Trophoblast cell (in vitro differentiated cells and primary cell): Measurements from ENCODE around the gene MEDAG.

Source experiments
- DNase-seq, 2 donors: peaks; one replicate each; pipeline ENCODE4 v3.0.0-alpha.2; 2016
- H2AFZ ChIP-seq: 2 replicates; pipeline ENCODE4 v1.6.1; 2013; ENCODE audit warnings: low read length, moderate library complexity, mild to moderate bottlenecking; ENCODE audit not compliant: insufficient read depth, poor library complexity
- H2AK5ac ChIP-seq: 2 replicates; pipeline ENCODE4 v1.6.1; 2013; ENCODE audit warnings: mild to moderate bottlenecking, low read length
- H2BK120ac ChIP-seq: 2 replicates; pipeline ENCODE4 v1.6.1; 2013; ENCODE audit warnings: low read length, mild to moderate bottlenecking, moderate library complexity; ENCODE audit not compliant: insufficient read depth, poor library complexity
- H2BK12ac ChIP-seq: 2 replicates; pipeline ENCODE4 v1.6.1; 2013; ENCODE audit warnings: mild to moderate bottlenecking, low read length, moderate library complexity
- H2BK5ac ChIP-seq: 2 replicates; pipeline ENCODE4 v1.6.1; 2013; ENCODE audit warnings: low read length, low read depth, moderate library complexity, mild to moderate bottlenecking; ENCODE audit not compliant: poor library complexity
- H3K14ac ChIP-seq: 2 replicates; pipeline ENCODE4 v1.6.1; 2013; ENCODE audit warnings: mild to moderate bottlenecking, low read length
- H3K18ac ChIP-seq: 2 replicates; pipeline ENCODE4 v1.6.1; 2013; ENCODE audit warnings: mild to moderate bottlenecking, low read length
- H3K23ac ChIP-seq: 2 replicates; pipeline ENCODE4 v1.6.1; 2013; ENCODE audit warnings: low read length
- H3K27ac ChIP-seq: 2 replicates; pipeline ENCODE4 v1.5.1; 2013; ENCODE audit warnings: low read depth, mild to moderate bottlenecking, inconsistent platforms, low read length, moderate library complexity
- H3K27me3 ChIP-seq: 2 replicates; pipeline ENCODE4 v1.6.1; 2013; ENCODE audit warnings: inconsistent platforms, mild to moderate bottlenecking, low read length, moderate library complexity; ENCODE audit not compliant: insufficient read depth
- H3K36me3 ChIP-seq, 2 experiments: 1 replicate in 1 of 2; 2 replicates in 1 of 2; pipeline ENCODE4 v1.6.1; 2013; ENCODE audit warnings: low read length in 2 of 2, mild to moderate bottlenecking in 2 of 2, moderate library complexity in 1 of 2; ENCODE audit not compliant: insufficient read depth in 2 of 2, control insufficient read depth in 1 of 2
- H3K4ac ChIP-seq: 2 replicates; pipeline ENCODE4 v1.6.1; 2013; ENCODE audit warnings: low read depth, mild to moderate bottlenecking, low read length, moderate library complexity
- H3K4me1 ChIP-seq, 2 experiments: 1 replicate in 1 of 2; 2 replicates in 1 of 2; pipeline ENCODE4 v1.6.1; 2013; ENCODE audit warnings: low read length in 2 of 2, mild to moderate bottlenecking in 2 of 2, moderate library complexity in 1 of 2; ENCODE audit not compliant: insufficient read depth in 2 of 2, control insufficient read depth in 1 of 2
- H3K4me2 ChIP-seq: 2 replicates; pipeline ENCODE4 v1.6.1; 2013; ENCODE audit warnings: inconsistent platforms, mild to moderate bottlenecking, low read length, moderate library complexity
- H3K4me3 ChIP-seq: 2 replicates; pipeline ENCODE4 v1.5.1; 2013; ENCODE audit warnings: mild to moderate bottlenecking, low read depth, low read length, inconsistent platforms
- H3K79me1 ChIP-seq: one replicate; pipeline ENCODE4 v1.6.1; 2013; ENCODE audit warnings: low read length
- H3K79me2 ChIP-seq: 2 replicates; pipeline ENCODE4 v1.6.1; 2013; ENCODE audit warnings: low read length, mild to moderate bottlenecking; ENCODE audit not compliant: control insufficient read depth, insufficient read depth, poor library complexity
- H3K9ac ChIP-seq: 2 replicates; pipeline ENCODE4 v1.6.1; 2013; ENCODE audit warnings: mild to moderate bottlenecking, low read length
- H3K9me3 ChIP-seq: 2 replicates; pipeline ENCODE4 v1.6.1; 2013; ENCODE audit warnings: low read depth, mild to moderate bottlenecking, control low read depth, inconsistent platforms, low read length; ENCODE audit not compliant: insufficient read depth
- H4K12ac ChIP-seq: 2 replicates; pipeline ENCODE4 v1.6.1; 2013; ENCODE audit warnings: low read depth, mild to moderate bottlenecking, low read length, moderate library complexity
- H4K8ac ChIP-seq: 2 replicates; pipeline ENCODE4 v1.6.1; 2013; ENCODE audit warnings: low read depth, mild to moderate bottlenecking, low read length, moderate library complexity
- H4K91ac ChIP-seq: one replicate; pipeline ENCODE4 v1.6.1; 2013; ENCODE audit warnings: low read depth, mild to moderate bottlenecking, low read length, moderate library complexity
- WGBS: extraction: QIAGEN DNeasy Blood & Tissue Kit; methylation state at CpG from one replicate; pipeline ENCODE4 v1.1.7; 2013; ENCODE audit warnings: missing lambda C conversion rate; ENCODE audit not compliant: insufficient read length, insufficient coverage; ENCODE audit errors: extremely low coverage; 5-methylcytosine and 5-hydroxymethylcytosine counted together

MEDAG gene

DNA sequence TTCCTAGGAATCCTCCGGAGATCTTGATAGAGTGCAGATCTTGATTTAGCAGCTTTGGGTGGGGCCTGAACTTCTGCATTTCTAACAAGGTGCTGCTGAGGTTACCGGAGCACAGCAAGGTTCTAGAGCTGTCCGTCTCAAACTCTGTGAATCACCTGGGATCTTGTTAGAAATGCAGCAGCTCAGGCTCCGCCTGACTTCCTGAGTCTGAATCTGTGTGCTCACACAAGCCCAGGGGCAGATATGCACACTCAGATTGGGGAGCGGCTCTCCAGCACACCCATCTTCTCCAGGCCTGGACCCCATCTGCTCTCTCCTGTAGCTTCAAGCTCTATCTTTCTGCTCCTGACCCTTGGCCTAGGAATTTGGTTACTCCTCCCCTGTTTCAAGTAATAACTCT is 22.9 kb downstream of the MEDAG start:
- Histone ChIP-seq H3K4ac (no peak overlapping the region), H3K18ac (no peak overlapping the region), H4K12ac (no peak overlapping the region), H3K4me2 (peak overlapping the region; percentile 9), H3K14ac (no peak overlapping the region), H3K79me2 (no peaks in the 10 kb centered on the region), H2BK120ac (no peak overlapping the region), H2AK5ac (no peak overlapping the region), H3K23ac (no peak overlapping the region), H4K8ac (no peak overlapping the region), H2BK12ac (no peak overlapping the region), H2BK5ac (no peak overlapping the region), H3K79me1 (peaks cover 8% of the 10 kb centered on the region), H2AFZ (no peak overlapping the region), H3K27ac (peak overlapping the region; percentile 3), H4K91ac (no peak overlapping the region), H3K9ac (no peak overlapping the region), H3K4me1 (peaks cover 14 to 29% of the 10 kb centered on the region in 2 experiments), H3K36me3 (no peaks in the 10 kb centered on the region), H3K9me3 (no peaks in the 10 kb centered on the region), H3K27me3 (no peaks in the 10 kb centered on the region), H3K4me3 (no peak overlapping the region)
- WGBS, result no CpG with 5 or more reads among the region's 5 CpGs
- DNase-seq, result peak; percentile 27 to 65

DNA sequence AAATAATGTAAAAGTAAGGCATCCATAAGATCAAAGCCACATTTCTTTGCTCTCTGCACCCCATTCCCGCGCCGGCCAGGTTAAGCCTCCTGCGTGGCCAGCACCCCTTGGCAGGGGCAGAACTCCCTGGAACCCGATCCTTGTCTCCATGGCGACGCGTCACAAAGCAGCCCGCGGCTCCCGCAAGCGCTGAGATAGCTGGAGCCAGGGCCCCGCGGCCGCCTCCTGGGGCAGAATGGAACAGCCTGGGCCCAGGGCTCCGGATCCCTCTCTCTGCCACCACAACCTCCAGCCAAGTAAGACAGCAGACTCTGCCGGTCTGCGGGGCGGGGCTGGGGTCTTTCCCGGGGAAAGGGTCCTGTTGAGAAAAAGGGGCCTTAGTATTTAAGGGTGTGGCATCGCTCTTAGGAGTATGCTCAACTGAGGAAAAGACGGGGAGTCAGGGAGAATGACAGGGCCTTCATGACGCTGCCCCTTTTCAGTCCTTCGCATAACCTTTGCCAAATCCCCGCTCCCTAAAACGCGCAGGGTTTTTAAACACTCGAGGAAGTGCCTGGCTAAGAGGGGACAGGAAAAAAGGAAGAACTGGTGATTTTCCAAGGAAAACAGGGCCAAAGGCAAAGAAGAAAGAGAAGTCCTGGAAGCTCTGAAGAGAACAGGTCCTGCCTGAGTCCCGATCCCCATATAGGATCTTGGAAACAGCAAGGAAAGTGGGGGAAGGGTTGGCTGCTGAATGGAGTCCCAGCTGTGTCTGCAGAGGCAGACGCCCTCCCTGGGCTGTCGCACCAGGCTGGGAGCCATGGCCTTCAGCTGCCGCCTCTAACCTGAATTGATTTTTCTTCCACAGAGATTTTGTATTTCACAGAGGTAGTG is 26.6 kb downstream of the MEDAG start, which contains the start of gene TEX26:
Gene TEX26, plus strand, starts transcription at position 176 of the 873 bp plus-strand sequence. Its CDS starts 60 bp downstream, at position 236.
- Histone ChIP-seq H4K12ac (no peak within 1 kb of the TSS), H3K36me3 (no peaks in the 10 kb centered on the region), H3K79me1 (peaks cover 8% of the 10 kb centered on the region), H3K4me2 (peak within 1 kb of the TSS; percentile 6), H4K8ac (peak within 1 kb of the TSS; percentile 45), H3K4me3 (no peak within 1 kb of the TSS), H3K18ac (no peak within 1 kb of the TSS), H2BK12ac (peak within 1 kb of the TSS; percentile 46), H3K4me1 (peaks cover 12 to 26% of the 10 kb centered on the region in 2 experiments), H2AK5ac (no peak within 1 kb of the TSS), H3K9me3 (no peaks in the 10 kb centered on the region), H3K27me3 (no peaks in the 10 kb centered on the region), H3K27ac (no peak within 1 kb of the TSS), H3K79me2 (no peaks in the 10 kb centered on the region), H4K91ac (peak within 1 kb of the TSS; percentile 2), H2BK120ac (peak within 1 kb of the TSS; percentile 55), H2BK5ac (peak within 1 kb of the TSS; percentile 16), H3K9ac (no peak within 1 kb of the TSS), H2AFZ (no peak within 1 kb of the TSS), H3K14ac (no peak within 1 kb of the TSS), H3K4ac (no peak within 1 kb of the TSS), H3K23ac (peak within 1 kb of the TSS; percentile 95)
- no CpG with 5 or more reads among the region's 32 CpGs for WGBS
- DNase-seq, result no peak

DNA sequence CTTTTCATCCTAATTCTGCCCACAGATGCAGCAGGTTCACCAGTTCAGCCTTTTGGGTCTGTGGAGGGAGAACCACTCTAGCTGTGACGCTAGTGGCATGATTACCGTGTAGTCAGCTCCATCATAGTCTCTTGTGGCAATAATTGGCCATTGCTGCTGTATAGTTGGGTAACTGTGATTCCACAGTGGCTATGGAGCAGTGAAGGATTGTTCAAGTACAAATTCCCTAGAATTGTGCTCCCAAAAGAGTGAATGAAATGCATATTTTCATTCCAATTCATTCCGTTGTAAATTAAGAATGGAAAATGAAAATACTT is 27.2 kb downstream of the MEDAG start:
- no peak overlapping the region for H3K4me3 ChIP-seq

DNA sequence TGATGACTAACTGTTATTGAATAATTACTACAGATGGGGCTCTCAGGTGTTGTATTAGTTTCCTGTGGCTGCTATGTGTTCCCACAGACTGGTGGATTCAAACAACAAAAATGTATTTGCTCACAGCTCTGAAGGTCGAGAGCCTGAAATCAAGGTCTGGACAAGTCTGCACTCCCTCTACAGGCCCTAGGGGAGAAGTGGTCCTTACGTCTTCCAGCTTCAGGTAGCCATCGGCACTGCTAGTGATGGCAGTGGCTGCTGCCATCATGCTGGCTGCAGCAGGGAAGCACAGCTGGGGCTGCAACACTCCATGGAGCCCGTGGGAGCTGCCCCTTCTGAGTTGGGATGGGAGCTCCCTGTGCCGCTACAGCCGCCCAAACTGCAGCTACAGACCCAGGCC is 28.3 kb downstream of the MEDAG start:
- no peak overlapping the region for H2BK120ac ChIP-seq
- H4K91ac ChIP-seq, result no peak overlapping the region
- H3K79me2 ChIP-seq, result no peaks in the 10 kb centered on the region
- H2AK5ac ChIP-seq, result no peak overlapping the region
- no peak overlapping the region for H4K12ac ChIP-seq
- no peak overlapping the region for H3K4ac ChIP-seq
- no peak overlapping the region for H3K4me2 ChIP-seq
- H2BK5ac ChIP-seq, result no peak overlapping the region
- no peak overlapping the region for H3K18ac ChIP-seq
- no peak overlapping the region for H3K4me3 ChIP-seq
- no peak overlapping the region for H2BK12ac ChIP-seq
- H3K14ac ChIP-seq, result no peak overlapping the region
- peaks cover 8% of the 10 kb centered on the region for H3K79me1 ChIP-seq
- no peak overlapping the region for H3K9ac ChIP-seq
- WGBS, result no CpG with 5 or more reads among the region's 6 CpGs
- no peak overlapping the region for H4K8ac ChIP-seq
- H3K36me3 ChIP-seq, result no peaks in the 10 kb centered on the region
- no peak overlapping the region for H3K27ac ChIP-seq
- H3K9me3 ChIP-seq, result no peaks in the 10 kb centered on the region
- peaks cover 7 to 17% of the 10 kb centered on the region in 2 experiments for H3K4me1 ChIP-seq
- DNase-seq, result no peak
- H3K27me3 ChIP-seq, result no peaks in the 10 kb centered on the region
- H2AFZ ChIP-seq, result no peak overlapping the region
- no peak overlapping the region for H3K23ac ChIP-seq

More for the DNA sequence above, 27.2 kb downstream of the MEDAG start:
- Histone ChIP-seq H2AFZ (no peak overlapping the region), H3K18ac (no peak overlapping the region), H4K8ac (no peak overlapping the region), H3K4ac (no peak overlapping the region), H3K36me3 (no peaks in the 10 kb centered on the region), H3K23ac (peak overlapping the region; percentile 21), H3K79me1 (peaks cover 8% of the 10 kb centered on the region), H3K27ac (no peak overlapping the region), H3K4me2 (no peak overlapping the region), H3K79me2 (no peaks in the 10 kb centered on the region), H2AK5ac (no peak overlapping the region), H2BK120ac (no peak overlapping the region), H4K91ac (no peak overlapping the region), H3K14ac (no peak overlapping the region), H3K9ac (no peak overlapping the region), H3K27me3 (no peaks in the 10 kb centered on the region), H4K12ac (no peak overlapping the region), H2BK5ac (no peak overlapping the region), H3K9me3 (no peaks in the 10 kb centered on the region), H3K4me1 (peaks cover 12 to 26% of the 10 kb centered on the region in 2 experiments), H2BK12ac (peak overlapping the region; percentile 46)
- no peak for DNase-seq
- WGBS, result no CpG with 5 or more reads among the region's 3 CpGs
